ENCODE measurements around the gene ROR2. TPM values are rescaled to one million over a fixed set of nuclear protein-coding genes. Genes with fewer than 3 reads are reported as not detected.

ROR2 gene
- total and polyA plus RNA-seq, 2 of the 13 experiments (the other 11 are each of a cell fraction or from before 2014, with no cell fraction given) = not detected

DNA sequence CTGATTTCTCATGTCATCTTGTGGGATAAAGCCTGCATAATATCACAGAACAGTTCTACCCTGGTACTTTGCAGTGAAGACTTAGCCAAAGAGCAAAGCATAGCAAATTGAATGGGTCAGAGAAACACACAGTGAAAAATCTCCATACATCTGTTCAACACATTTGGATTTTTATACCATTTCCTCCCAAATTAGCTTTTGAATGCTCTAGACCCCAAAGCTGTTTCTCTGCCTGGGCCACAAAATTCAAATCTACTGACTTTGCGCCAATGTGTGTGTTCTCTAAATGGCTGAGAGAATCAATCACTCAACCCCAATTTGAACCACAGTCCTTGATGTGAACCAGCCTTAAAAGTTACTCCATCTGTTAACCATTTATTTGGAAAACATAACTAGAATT lies 289.5 kb downstream of the ROR2 start (continued):
- TF ChIP-seq, protein P1, sequence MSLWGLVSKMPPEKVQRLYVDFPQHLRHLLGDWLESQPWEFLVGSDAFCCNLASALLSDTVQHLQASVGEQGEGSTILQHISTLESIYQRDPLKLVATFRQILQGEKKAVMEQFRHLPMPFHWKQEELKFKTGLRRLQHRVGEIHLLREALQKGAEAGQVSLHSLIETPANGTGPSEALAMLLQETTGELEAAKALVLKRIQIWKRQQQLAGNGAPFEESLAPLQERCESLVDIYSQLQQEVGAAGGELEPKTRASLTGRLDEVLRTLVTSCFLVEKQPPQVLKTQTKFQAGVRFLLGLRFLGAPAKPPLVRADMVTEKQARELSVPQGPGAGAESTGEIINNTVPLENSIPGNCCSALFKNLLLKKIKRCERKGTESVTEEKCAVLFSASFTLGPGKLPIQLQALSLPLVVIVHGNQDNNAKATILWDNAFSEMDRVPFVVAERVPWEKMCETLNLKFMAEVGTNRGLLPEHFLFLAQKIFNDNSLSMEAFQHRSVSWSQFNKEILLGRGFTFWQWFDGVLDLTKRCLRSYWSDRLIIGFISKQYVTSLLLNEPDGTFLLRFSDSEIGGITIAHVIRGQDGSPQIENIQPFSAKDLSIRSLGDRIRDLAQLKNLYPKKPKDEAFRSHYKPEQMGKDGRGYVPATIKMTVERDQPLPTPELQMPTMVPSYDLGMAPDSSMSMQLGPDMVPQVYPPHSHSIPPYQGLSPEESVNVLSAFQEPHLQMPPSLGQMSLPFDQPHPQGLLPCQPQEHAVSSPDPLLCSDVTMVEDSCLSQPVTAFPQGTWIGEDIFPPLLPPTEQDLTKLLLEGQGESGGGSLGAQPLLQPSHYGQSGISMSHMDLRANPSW (CRISPR knock-in tag; IDR thresholded peaks at IDR 0.05; ENCODE audit: borderline replicate concordance) = no peak
- TF ChIP-seq ZNF235 (CRISPR knock-in tag; IDR thresholded peaks at IDR 0.05; ENCODE audit: borderline replicate concordance) (no peak), MTF1 (CRISPR knock-in tag; IDR thresholded peaks at IDR 0.05) (no peak)
- TF ChIP-seq, protein P2, sequence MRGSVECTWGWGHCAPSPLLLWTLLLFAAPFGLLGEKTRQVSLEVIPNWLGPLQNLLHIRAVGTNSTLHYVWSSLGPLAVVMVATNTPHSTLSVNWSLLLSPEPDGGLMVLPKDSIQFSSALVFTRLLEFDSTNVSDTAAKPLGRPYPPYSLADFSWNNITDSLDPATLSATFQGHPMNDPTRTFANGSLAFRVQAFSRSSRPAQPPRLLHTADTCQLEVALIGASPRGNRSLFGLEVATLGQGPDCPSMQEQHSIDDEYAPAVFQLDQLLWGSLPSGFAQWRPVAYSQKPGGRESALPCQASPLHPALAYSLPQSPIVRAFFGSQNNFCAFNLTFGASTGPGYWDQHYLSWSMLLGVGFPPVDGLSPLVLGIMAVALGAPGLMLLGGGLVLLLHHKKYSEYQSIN (CRISPR knock-in tag; IDR thresholded peaks at IDR 0.05; ENCODE audit: borderline replicate concordance) = no peak
- TF ChIP-seq, protein P3, sequence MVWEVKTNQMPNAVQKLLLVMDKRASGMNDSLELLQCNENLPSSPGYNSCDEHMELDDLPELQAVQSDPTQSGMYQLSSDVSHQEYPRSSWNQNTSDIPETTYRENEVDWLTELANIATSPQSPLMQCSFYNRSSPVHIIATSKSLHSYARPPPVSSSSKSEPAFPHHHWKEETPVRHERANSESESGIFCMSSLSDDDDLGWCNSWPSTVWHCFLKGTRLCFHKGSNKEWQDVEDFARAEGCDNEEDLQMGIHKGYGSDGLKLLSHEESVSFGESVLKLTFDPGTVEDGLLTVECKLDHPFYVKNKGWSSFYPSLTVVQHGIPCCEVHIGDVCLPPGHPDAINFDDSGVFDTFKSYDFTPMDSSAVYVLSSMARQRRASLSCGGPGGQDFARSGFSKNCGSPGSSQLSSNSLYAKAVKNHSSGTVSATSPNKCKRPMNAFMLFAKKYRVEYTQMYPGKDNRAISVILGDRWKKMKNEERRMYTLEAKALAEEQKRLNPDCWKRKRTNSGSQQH (CRISPR knock-in tag; IDR thresholded peaks at IDR 0.05; ENCODE audit: low read depth) = no peak
